NCI-H748 (cell line): Measurements from ENCODE around the gene OSBPL2.

Source experiments
- DNase-seq: peaks from one replicate; lab custom pipeline; 2025; ENCODE audit not compliant: unreplicated experiment; lab: John Stamatoyannopoulos, UW

OSBPL2 gene

GRCh38 chr20:62296724-62297448, 58.6 kb downstream of the OSBPL2 start:
- DNase-seq = no peak

GRCh38 chr20:62297449-62298227, 59.3 kb downstream of the OSBPL2 start:
- no peak for DNase-seq

GRCh38 chr20:62298577-62299249, 60.4 kb downstream of the OSBPL2 start:
- DNase-seq = no peak

- no peak for DNase-seq
Measured at GRCh38 chr20:62299666-62300236, 61.4 kb downstream of the OSBPL2 start.

- no peak for DNase-seq
Measured at GRCh38 chr20:62300319-62300718, 62.0 kb downstream of the OSBPL2 start.

- no peak for DNase-seq
Measured at GRCh38 chr20:62301111-62301668, 62.9 kb downstream of the OSBPL2 start.

- DNase-seq = peak; percentile 86
Measured at GRCh38 chr20:62301773-62302340, 63.5 kb downstream of the OSBPL2 start.

- peak; percentile 94 for DNase-seq
Measured at GRCh38 chr20:62302341-62303061, 64.2 kb downstream of the OSBPL2 start, which contains the start of gene ADRM1. ADRM1 (plus strand) TSS chr20:62302997; CDS start chr20:62303569, 572 bp downstream.

GRCh38 chr20:62303062-62303339, 64.7 kb downstream of the OSBPL2 start:
- no peak for DNase-seq

- DNase-seq = peak; percentile 20
Measured at GRCh38 chr20:62303340-62304226, 65.3 kb downstream of the OSBPL2 start.

GRCh38 chr20:62304331-62305148, 66.2 kb downstream of the OSBPL2 start:
- DNase-seq = no peak

GRCh38 chr20:62305149-62305764, 66.9 kb downstream of the OSBPL2 start:
- no peak for DNase-seq

- DNase-seq = no peak
Measured at GRCh38 chr20:62305765-62306413, 67.6 kb downstream of the OSBPL2 start.

- no peak for DNase-seq
Measured at GRCh38 chr20:62306414-62307187, 68.3 kb downstream of the OSBPL2 start.

- no peak for DNase-seq
Measured at GRCh38 chr20:62307226-62308101, 69.1 kb downstream of the OSBPL2 start.
